ENCODE measurements around the gene DTHD1. TPM values are rescaled to one million over a fixed set of nuclear protein-coding genes. Genes with fewer than 3 reads are reported as not detected.
A peak's percentile ranks its signal among the peaks of the same experiment; 100 is the strongest.

Gene DTHD1
- total RNA-seq, 1 experiment from 2014 or later, result not detected

DNA sequence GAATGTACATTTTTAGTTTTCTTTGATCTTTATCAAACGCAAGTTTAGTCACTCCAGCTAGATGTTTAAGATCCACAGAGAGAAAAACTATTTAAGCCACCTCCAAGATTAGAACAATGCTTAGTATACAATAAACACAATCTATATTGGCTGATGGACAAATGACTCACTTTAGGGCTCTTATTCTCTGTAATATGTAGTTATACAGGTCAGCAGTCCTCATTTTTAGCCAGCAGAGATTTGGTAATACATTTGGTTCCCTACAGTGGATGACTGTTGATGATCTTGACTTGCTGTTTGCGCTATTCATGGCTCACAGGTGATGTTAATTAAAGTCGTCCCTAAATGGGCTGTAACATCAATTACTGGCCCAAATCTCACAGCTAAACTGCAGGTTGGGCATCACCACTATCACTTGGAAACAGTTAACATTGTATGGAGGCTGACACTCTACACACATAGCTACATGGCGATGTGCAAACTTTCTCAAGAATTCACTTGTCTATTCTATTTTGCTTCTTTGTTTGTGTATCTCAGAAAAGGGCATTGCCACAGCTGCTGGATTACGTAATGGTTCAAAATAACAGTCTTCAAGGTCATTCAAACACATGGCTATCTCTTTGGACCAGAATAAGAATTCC is 11.8 kb upstream of the DTHD1 start:
- no peak for DNase-seq (ENCODE audit: low read depth)

DNA sequence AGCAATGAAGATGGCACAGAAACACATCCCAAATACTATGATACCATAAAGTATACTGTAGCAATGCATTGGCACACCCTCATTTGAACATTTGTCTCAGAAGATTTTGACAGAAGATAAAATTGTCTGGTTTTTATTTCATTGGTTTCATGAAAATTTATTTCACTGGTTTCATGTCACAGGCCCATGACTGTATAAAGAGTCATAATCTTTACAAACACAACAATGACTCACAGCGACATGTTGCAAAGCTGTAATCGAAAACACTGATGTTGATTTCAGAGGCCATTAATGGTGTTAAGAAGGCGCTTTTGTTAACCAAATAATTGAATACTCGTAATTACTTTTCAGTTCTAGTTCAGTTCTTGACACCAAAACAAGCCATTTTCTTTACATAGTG is 8.1 kb upstream of the DTHD1 start:
- no peak for DNase-seq (ENCODE audit: low read depth)

DNA sequence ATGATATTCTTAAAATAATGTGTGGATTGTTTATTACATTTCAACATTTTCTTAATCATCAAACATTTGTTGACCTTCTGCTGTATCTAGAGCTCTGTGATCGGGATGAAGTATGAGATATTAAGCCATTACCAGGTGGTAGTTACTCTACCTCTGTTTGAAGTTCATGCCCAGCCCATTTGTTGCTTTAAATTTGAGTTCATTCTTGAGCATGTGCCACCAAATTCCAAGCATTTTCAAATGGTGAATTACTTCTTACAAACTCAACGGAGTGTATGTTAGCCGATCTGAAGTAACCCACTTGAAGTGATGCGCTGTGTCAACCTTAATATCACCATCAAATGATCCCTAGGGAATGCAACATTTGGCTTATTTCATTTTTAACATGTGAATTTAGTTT is 7.3 kb upstream of the DTHD1 start:
- DNase-seq (ENCODE audit: low read depth), result no peak

DNA sequence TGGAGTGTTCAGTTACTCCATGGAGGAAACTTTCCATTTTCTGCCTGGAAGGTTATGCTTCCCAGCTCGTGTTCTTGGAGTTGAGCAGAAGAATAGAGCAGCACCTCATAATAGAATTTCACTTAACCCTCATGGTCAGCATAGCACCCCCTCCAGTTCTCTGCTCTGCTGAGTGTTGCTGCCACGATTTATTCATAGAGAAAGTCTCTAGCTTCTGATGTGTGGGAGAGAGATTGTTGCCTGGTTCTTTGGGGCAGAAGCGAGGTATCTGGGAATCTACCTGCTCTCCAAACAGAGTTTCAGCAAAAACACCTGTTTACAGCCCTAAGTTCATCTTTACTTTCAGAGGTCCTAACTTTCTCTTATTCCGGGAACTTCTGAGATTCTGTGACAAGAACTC is 3.9 kb upstream of the DTHD1 start:
- DNase-seq (ENCODE audit: low read depth), result no peak

DNA sequence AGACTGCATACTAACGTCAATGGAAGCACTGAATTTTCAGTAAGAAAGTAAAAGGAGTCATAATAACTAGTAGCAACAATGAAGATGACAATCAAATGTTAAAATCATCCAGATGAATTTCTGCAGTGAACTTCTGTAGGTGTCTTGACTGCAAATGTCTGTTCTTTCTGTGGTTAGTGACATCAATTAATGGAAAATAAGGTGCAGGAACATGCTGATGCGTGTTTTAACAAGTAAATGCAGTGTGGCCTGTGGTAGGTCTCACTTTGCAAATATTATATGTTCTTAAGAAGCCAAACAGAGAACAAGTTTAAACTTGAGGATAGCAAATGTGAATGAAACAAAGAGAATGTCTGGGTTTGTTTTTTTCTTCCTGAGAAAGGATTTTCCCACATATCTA is 2.6 kb upstream of the DTHD1 start:
- no peak for DNase-seq (ENCODE audit: low read depth)

DNA sequence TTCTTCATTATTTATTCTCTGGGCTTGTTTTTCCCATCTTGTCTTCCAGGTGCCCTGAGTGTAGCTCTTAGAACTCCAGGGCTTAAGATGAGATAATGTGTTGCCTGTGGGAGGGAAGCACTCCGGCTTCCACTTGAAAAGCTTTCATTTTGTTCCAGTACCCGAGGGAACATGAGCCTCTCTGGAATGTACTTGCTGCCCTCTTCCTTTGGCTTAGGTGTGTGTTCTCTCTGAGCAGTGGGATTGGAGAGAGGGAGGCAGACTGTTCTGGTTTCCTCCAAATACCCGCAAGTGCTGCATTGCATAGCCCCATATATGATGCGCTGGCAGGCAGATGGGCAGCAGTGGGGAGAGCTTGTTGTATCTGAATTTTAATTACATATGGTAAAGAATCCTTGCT is 861 bp upstream of the DTHD1 start:
- no peak for DNase-seq (ENCODE audit: low read depth)

DNA sequence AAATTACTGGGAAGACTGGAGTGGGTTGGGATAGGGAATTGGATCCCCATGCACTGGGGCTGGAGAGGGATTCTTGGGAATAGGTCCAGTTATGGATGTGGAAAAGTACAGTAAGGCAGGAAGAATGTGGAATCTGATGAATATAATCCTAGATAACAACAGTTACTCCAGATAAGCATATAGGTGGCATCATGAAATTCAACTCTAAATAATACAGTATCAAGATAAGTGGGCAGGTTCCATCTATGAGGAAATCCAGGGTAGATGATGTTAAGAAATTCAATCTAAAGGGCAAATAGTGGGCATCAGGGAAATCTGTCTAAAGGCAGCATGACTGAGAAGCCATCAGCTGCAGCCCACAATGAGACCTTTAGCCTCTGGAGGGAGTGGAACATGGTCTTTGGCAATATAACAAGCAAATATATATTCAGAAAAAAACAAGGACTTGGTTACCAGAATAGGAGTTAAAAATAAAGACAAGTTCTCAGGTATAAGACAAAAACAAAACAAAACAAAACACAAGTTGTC is 1.2 kb downstream of the DTHD1 start:
- no peak for DNase-seq (ENCODE audit: low read depth)

DNA sequence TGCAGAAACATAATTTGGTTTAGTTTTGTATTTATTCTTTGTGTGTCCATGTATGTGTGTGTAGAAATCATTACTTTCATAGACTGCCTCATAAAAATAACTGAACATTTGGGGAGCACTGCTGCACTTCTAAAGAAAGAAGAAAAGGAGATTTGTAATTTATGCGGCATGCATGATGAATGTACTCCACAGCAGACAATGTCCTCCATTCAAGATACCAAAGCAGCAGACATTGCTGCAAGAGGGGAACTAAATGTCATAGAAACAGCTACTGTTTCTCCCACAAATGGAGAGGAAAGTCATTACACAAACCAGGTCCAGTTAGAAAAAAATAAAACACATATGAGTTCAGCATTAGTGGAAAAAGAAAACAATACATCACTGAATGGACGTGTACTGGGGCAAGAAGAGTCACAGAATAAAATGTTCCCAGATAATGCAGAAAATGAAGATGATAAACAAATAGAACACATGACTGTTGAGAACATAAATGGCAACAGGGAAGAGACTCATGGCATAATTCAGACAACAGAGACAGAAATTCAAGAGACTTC is 2.6 kb downstream of the DTHD1 start:
- DNase-seq (ENCODE audit: low read depth), result peak; percentile 26

DNA sequence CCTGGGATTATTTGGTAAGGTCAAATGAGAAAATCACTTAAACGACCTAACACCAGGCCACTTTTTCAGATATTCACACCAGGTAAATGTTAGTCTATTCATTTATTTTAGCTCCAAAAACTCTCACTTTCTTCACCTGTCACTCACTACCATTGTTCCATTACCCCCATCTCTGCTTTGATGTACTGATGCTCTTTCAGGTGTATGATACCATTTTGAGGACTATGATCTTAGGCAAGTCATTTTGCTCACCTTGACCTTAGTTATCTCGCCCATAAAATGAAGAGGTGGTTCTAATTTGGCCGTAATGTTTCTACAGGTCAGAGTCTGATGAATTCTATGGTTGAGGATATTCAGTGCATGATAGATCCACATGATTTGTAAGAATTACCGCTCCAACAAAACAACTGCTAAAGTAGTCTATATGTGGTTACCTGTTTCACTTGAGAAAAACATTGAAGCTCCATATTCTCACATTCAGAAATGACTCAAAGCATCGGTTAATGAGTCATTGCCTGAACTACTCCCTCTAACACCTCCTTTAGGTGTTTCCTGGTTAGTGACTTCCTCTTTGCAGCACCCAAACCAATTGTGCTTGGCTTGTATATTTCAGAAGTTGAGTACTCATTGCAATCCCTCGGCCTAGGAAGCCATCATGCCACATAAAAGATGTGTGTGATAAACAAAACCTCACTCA is 4.5 kb downstream of the DTHD1 start:
- DNase-seq (ENCODE audit: low read depth), result no peak

DNA sequence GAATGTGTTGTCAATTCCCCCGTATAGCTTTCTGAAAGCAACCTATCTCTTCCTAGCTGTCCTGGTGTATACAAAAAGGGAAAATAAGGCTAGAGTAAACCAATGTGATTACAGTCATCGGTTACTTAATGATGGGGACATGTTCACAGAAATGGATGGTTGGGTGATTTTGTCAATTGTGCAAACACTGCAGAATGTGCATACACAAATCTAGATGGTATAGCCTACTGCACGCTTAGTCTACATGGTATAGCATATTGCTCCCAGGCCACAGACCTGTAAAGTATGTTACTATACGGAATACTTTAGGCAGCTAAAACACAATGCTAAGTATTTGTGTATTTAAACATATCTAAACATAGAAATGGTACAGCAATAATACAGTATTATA is 5.1 kb downstream of the DTHD1 start:
- no peak for DNase-seq (ENCODE audit: low read depth)

DNA sequence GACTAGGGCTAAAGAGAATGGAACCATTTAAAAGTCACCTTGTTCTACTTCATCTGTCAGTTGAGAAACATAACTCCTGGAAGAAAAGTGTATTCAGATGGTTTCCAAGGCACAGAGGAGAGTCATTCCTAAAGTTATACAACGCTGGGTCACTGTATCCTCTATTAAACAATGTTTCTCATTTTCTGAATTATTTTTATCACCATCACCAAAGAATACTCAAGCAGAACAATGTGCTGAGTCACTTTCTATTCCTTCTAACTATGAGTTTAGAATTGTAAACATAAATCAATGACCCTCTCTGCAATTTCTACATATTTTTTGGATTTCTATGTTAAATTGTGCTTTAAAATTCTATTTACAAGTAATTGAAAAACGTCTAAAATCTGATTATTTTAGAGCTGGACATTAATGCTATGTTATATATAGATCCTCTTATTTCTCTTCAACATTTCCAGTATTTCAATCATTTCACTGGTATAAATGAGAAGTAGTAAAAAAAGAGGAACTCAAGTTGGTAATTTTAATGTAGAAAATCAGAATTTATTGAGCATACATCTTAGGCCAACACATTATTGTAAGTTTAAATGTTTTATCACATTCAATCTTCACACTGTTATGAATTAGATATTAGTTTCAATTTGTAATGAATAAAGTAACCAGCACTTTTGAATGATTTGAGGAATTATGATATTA is 7.5 kb downstream of the DTHD1 start:
- no peak for DNase-seq (ENCODE audit: low read depth)

DNA sequence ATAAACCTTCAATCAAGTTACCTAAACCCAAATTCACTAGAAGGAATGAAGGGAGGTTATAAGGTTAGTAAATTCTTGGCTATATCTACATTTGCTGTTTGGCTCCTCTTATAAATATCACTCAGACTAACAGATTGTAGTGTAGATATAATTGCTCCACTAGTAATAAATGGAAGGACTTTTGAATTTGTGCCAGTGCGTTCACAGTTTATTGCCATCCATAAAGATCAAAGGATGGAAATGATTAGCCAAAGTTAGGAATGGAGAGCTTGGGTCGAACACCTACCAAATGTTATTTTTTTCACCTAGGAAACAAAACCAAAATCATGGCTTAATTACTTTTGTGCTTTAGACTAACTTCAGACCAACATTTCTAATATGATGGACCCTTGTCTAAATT is 9.2 kb downstream of the DTHD1 start:
- DNase-seq (ENCODE audit: low read depth), result no peak

DNA sequence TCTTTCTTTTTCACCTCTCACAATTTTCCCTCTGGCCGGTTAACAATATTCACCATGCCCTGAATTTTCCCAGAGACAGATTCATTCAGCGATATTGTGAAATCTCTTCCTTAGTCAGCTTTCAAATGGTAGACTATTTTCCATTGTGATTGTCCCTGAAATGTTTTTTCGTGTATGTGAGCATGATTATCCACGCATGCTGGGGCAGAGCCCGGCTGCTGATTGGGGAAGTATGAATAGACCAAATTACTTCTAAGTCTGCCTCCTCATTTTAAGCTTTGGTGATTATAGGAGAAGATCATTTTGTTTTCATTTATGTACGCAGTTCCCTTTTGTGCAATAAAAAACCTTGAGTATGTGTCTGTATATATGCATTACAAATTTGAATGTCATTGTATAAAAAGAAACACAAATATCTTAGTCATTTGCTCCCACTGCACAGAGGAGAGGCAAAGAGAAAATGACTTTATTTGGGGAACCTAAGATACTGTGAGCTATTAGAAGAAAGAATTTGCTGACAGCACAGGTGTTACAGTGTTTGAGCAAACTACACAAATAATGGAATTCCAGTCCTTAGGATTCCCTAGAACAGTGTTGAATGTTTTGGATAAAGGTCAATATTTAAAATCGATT is 11.3 kb downstream of the DTHD1 start:
- no peak for DNase-seq (ENCODE audit: low read depth)

DNA sequence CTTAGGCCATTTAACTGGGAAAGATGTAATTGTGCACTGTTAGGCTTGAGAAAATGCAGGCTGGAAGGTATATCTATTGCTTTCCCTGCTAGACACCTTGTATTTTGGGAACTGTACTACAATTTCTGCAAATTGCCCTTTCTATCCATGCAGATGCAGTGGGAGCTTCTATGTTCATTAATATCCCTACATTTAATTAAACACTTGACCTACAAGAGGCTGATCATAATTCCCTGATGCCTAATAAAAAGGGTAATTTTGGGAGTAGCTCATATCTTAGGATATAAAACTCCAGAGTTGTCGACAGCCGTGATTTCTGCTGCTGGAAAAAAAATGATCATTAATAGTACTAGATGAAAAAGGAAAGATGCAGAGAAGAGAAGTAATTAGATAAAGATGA is 19.7 kb downstream of the DTHD1 start:
- DNase-seq (ENCODE audit: low read depth), result no peak

DNA sequence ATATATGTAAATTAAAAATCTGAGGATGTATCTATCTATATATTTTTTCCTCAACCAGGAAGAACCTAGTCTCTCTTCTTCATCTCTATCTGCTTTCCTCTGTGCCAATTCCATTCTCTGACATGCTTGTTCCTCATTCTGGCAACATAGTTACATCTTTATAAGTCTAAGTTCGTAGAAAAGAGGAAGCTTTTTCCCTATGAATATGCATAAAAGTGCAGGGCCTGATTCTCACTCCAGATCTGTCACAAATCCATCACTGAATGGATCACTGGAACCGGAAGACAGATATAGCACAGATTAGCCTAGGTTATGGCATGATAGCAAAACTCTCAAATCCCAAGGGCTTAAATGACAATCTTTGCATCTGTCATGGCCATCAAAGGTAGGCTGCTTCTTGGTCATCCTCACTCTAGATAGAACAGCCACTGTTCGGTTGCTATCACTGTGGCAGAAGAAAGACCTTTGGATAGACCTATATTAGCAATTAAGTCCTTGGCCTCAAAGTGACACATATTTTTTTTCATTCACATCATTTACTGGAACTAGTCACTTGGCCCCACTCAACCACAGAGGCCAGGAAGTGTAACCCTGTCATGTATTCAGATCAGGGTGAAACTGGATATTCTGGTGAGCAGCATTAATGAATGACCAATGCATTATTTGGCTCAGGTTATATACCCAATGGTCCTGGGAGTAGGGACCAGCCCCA is 22.2 kb downstream of the DTHD1 start:
- DNase-seq (ENCODE audit: low read depth), result no peak

DNA sequence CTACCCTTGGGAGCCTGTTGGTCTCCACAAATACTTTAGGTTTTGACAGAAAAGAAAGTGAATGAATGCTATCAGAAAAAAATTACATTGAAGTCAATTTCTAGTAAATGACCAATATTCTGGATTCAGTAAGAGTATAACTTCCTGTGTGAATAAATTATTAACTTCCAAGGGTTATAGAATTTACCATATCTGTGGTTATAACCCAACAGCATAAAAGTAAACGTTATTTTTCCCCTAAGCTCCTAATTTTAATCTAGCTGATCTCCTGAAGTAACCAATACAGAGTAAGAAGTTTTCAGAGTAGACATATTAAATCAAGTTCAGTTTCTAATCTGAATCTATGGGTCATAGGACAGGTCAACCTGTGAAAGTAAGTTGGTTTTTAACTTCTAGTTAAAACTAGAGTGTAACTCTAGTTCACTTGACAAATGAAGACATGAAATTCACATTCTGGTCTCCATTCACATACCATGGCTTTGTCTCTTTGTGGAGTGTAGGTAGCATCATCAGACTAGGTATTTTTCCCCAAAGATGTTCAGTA is 22.8 kb downstream of the DTHD1 start:
- DNase-seq (ENCODE audit: low read depth), result no peak

DNA sequence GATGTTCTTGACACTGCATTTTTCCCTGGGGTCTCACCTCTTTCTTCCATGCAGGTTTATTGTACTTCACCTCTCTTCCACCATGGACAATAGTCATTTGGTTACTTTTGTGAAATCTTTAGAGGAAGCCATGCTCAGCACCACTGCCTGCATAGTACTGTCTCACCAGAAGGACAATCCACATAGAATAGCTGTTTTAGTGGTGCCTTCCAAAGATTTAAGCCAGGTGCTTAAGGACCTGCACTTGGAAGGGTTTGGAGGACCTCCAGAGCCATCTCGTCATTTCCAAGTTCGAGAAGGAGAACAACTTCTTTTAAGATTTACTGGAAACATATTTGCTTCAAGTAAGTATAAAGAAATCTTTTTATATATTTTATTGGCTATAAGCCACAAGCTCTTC is 26.7 kb downstream of the DTHD1 start:
- DNase-seq (ENCODE audit: low read depth), result no peak

DNA sequence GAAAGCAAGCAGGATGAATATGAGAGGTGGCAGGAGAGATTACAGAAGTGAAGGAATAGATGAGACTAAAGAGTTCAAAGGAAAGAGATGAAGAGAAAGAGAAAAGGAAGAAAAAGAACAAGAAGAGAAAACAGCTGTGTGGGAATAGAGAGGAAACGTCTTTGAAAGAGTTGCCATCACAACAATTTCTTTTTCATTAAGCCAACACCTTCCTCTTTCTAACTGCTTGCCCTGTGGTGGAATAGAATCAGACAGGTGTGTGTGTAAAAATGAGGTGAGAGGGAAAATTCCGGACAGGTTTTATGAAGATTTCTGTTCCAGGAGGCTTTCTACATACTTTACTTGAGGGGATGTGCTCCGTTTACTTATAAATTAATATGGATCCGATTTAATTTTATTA is 28.8 kb downstream of the DTHD1 start:
- DNase-seq (ENCODE audit: low read depth), result no peak

DNA sequence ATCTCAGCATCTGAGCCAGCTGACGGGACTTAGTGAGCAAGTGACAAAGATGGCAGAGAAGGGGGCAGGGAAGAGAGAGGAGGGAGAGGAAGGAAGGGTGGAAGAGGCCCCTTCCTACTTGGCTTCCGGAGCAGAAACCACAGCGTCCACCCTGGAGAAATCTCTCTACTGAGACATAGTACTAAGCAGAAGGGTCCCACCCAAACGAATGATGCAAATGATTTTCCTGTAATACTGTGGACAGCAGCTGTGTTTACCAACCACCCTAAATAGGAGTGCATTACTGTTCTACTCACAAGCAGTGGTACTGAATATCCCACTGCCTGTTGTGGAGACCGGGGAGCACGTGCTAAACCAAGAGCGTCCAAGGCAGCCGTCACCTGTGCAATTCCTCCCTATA is 29.4 kb downstream of the DTHD1 start:
- no peak for DNase-seq (ENCODE audit: low read depth)

DNA sequence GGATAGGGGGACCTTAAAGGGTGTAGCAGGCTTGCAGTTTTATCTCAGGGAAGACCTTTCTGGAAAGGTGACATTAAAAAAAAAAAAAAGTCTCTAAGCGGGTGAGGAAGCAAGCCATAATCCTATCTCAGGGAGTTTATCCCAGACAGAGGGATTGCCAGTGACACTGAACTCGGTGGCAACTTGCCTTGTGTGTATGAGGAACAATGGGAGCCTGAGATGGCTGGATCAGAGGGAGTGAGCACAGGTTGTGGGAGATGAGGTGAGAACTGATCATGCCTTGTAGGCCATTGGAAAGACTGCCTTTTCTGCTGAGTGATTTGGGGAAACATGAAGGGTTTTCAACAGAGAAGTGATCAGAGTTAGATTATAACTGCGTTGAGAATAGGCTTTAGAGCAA is 31.1 kb downstream of the DTHD1 start:
- DNase-seq (ENCODE audit: low read depth), result no peak

DNA sequence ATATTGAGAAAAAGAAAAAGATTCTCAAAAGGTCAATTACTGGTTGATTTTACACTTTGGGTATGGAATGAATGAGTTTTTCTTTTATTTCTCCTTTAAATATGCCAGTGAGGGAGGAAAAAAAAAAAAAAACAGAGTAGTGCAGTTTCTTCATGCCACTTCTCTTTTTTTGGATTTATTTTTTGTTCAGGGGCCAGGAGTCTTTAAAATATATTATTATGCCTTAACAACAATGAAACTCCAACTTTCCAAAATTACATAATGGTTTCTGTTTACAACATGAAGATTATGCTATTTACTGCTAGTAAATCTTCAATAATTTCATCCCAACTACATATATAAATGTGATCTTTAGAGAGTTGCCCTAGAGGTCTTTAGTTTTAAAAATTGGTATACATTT is 31.9 kb downstream of the DTHD1 start:
- no peak for DNase-seq (ENCODE audit: low read depth)
